Neural progenitor cell (in vitro differentiated cells): ENCODE results near the gene GPBP1.

Experiments
- EZH2 ChIP-seq: fragments of 200-600 bp; sonication (generic); IDR thresholded peaks from 2 replicates; pipeline ENCODE4 v1.6.1; 2017; ENCODE audit warnings: antibody characterized with exemption, mild to moderate bottlenecking, moderate library complexity
- EZH2phosphoT487 ChIP-seq: fragments of 200-600 bp; sonication (generic); IDR thresholded peaks from 2 replicates; pipeline ENCODE4 v1.6.1; 2017; ENCODE audit warnings: antibody characterized with exemption
- TF ChIP-seq, protein P1 (sequence below): fragments of 200-600 bp; sonication (generic); IDR thresholded peaks from 2 replicates; pipeline ENCODE4 v1.5.1; 2017; ENCODE audit warnings: antibody characterized with exemption, mild to moderate bottlenecking

DNA sequence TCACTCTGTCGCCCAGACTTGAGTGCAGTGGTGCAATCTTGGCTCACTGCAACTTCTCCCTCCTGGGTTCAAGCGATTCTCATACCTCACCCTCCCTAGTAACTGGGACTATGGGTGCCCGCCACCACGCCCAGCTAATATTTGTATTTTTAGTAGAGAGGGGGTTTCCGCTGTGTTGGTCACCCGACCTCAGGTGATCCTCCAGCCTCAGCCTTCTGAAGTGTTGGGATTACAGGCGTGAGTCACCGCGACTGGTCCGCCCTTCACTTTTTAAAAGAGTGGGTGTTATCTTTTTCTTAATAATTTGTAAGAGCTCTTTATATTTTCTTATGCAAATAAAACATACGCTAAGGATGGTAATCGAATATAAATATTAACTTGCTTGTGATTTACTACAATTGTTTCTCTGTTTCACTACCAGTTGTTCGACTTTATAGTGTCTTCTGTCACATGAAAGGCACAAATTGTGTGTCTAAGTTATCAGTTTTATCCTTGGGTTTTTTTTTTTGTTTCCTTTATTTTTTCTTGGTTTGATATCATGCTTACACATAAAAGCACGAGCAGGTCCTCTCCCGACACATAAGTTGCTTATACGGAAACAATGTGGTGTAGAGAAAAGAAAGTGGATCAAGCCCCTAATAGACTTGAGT is 1.9 kb upstream of the GPBP1 start:
- TF ChIP-seq, protein P1, sequence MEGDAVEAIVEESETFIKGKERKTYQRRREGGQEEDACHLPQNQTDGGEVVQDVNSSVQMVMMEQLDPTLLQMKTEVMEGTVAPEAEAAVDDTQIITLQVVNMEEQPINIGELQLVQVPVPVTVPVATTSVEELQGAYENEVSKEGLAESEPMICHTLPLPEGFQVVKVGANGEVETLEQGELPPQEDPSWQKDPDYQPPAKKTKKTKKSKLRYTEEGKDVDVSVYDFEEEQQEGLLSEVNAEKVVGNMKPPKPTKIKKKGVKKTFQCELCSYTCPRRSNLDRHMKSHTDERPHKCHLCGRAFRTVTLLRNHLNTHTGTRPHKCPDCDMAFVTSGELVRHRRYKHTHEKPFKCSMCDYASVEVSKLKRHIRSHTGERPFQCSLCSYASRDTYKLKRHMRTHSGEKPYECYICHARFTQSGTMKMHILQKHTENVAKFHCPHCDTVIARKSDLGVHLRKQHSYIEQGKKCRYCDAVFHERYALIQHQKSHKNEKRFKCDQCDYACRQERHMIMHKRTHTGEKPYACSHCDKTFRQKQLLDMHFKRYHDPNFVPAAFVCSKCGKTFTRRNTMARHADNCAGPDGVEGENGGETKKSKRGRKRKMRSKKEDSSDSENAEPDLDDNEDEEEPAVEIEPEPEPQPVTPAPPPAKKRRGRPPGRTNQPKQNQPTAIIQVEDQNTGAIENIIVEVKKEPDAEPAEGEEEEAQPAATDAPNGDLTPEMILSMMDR = no peak
- TF ChIP-seq EZH2phosphoT487 = no peak
- no peak for TF ChIP-seq EZH2
